Epithelial cell of prostate (primary cell): ENCODE results near the gene FUNDC2.

Experiments used
- DNase-seq: peaks from one replicate; pipeline ENCODE4 v3.0.0-alpha.2; 2011; ENCODE audit warnings: low read depth, low spot score
- H3K27ac ChIP-seq: fragments of 450-650 bp; 2 replicates; pipeline ENCODE4 v1.5.1; 2017; ENCODE audit warnings: mild to moderate bottlenecking

Gene FUNDC2

DNA sequence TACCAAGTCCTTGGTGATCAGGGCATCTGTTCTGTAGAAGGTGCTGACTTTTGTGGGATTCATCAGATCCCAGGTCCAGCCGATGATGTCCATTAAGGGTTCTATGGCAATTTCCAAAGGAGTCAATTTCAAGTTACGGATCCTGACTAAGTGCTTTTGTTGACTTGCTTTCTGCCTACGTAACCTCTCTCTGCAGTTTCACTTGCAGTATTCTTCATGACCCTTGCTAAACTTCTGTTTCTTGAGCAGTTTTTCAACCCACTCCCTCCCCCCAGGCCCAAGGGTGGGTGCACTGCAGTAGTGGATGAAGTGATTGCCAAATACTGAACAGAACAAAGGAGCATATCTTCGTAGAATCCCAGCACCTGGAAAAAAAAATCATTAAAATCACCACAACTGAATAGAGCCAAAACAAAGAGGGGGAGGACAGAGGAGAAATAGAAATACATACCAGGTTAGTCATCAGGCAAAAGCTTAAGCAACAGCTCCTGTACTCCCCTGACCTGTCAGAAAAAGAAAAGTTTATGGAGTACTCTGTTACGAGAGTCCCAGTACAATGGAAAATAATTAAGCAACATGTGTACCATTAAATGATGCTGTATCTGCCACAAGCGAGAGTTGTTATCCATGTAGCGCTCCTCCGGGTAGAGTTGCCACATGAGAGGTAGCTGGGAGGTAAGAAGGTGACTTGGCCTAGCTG lies 38.5 kb downstream of the FUNDC2 start:
- H3K27ac ChIP-seq: peak overlapping the region; percentile 29
- DNase-seq: no peak

DNA sequence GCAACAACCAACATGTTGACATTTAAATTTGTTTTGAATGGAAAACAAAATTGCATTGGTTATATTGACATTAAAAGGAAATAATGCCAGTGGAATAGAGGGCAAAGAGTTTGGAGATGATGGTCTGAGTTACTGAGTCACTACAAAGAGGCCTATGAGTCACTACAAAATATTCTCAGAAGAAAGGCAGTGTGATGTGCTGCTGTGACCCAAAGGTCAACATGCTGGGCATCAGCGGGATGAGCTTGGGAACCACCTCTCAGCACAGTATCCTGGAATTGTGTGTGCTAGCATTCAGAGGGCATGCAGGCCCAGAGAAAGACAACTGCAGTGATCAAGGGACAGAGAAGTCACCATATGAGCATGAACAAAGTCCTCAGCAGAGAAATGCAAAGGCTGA lies 41.5 kb downstream of the FUNDC2 start:
- H3K27ac ChIP-seq: no peak overlapping the region
- DNase-seq: no peak

DNA sequence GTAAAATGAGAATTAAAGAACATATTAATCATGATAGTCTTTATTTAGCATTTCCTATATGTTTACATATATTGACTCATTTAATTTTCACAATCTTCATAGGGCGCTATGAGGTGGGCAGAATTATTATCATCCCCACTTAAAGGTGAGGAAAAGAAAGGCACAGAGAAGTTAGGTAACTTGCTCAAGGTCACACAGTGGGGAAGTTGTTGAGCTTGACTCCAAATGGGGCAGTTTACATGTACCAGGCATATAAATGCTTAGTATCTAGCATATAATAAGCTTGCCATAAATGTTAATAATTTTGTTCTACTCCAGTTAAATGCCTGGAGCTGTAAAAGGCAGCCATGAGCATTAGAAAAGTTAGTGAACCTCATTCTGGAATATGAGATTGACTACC lies 42.8 kb downstream of the FUNDC2 start:
- H3K27ac ChIP-seq: no peak overlapping the region
- no peak for DNase-seq

GRCh38 chrX:155070038-155070437 lies 43.4 kb downstream of the FUNDC2 start:
- DNase-seq: no peak
- peak overlapping the region; percentile 61 for H3K27ac ChIP-seq

DNA sequence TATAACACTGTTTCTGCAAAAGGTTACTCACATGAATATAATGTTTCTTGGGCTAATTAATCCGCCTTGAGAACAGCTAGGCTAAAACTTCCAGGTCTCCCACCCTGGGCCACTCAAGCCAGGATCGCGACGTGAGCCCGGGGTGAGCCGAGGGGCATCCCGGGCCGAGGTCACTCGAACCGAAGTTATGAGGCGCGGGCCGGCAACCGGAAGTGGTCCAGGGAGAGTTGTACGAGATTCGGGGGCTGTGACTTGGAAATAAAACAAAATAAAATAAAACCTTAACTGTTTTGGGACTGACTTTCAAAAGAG lies 44.0 kb downstream of the FUNDC2 start:
- no peak for DNase-seq
- peak overlapping the region; percentile 61 for H3K27ac ChIP-seq

GRCh38 chrX:155070975-155071693 lies 44.5 kb downstream of the FUNDC2 start, which contains the start of the genes BRCC3, CMC4 and MTCP1:
BRCC3 (plus strand) TSS chrX:155071508; CDS start chrX:155071528, 20 bp downstream.
CMC4 (minus strand) TSS chrX:155071136; CDS start chrX:155064023, 7,113 bp downstream.
MTCP1 (minus strand) TSS chrX:155071136; CDS start chrX:155066010, 5,126 bp downstream.
- DNase-seq: no peak
- H3K27ac ChIP-seq: peak within 1 kb of the TSS; percentile 61

DNA sequence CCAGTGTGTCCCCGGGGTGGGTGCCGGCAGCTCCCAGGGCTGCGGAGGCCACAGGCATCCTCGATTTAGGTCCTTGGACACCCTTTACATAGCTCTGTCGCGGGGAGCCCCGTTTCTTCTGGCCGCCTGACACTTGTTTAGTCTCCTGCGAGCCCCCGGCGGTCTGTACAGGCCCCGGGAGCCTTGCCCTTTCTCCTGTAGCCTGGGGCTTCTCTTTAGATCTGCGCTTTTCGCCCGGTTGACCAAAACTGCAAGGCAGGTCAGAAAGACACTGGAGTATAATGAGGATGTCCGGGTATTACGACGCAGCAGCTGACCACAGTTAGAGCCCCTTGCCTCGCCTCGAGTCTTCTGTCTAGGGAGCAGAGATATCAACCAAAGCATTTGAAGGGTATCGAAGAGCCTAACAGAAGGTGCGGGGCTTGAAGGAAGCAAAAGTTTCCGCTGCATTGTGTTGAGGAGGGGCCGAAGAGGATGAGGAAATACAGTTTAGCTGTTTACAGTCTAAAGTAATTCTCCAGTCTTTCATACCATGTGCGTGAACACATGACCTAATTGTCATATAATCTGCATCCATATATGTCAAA lies 45.1 kb downstream of the FUNDC2 start:
- no peak for DNase-seq
- peak overlapping the region; percentile 61 for H3K27ac ChIP-seq

DNA sequence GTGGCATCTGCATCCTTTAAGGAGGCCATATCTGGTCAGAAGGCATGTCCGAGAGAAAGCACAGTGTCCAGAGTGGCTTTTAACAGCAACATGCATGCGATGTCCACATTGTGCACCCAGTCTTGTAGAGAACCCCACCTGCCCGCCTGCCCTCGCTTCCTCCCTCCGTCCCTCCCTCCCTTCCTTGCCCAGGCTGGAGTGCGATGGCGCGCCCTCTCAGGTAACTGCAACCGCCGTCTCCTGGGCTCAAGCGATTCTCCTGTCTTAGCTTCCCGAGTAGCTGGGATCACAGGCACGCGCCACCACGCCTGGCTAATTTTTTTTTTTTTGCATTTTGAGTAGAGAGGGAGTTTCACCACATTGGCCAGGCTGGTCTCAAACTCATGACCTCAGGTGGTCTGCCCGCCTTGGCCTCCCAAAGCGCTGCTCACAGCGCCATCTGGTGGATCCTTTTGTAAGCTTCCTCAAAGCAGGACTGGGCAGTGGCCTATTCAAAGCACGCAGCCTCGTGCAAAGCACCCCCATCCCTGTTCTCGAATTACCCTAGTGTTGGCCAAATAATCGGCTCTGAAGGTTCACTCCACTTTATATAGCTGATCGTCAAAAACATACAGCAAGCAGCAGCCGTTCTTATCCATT lies 59.7 kb downstream of the FUNDC2 start:
- DNase-seq: no peak
- H3K27ac ChIP-seq: no peak overlapping the region

- no peak for DNase-seq
- no peak overlapping the region for H3K27ac ChIP-seq
These were observed 60.5 kb downstream of the FUNDC2 start for GRCh38 chrX:155086961-155087735.

DNA sequence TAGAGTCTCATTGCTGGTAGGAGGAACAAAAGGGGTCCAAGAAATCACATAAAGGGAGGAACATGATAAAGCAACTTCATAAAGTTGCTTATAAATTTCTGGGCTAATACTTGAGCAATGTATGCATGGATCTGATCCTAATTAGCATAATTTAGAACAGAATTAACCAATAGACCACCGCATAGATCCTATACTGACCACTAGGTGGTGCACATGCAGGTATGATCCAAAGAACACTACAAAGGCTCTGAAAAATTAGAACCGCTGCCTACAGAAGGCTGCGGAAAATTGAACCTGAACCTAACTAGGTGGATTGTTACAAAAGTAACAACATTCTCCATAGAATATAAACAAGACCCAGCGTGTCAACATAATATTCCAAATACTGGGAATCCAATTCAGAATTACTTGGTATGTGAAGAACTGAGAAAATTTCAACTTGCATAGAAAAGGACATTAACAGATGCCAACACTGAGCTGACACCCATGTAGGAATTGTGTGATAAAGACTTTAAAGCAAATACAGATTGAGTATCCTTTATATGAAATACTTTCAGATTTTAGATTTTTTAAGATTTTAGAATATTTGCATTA lies 67.9 kb downstream of the FUNDC2 start:
- H3K27ac ChIP-seq: no peak overlapping the region
- DNase-seq: no peak

DNA sequence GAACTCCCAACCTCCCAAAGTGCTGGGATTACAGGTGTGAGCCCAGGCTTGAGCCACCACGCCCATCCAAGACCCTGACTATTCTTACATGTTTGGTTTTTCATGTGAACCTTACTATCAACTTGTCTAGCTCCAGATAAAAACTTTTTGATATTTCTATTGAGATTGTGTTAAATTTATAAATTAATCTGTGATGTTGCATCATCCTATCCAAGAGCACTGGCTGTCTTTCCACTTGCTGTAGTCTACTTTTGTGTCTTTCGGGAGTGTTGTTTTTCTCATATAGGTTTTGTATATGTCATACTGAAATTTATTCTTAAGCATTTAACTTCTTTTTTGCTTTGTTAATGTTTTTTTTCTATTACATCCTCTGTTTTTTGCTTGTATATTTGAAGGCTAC lies 79.3 kb downstream of the FUNDC2 start:
- no peak for DNase-seq
- no peak overlapping the region for H3K27ac ChIP-seq

GRCh38 chrX:155108427-155108826 lies 81.8 kb downstream of the FUNDC2 start:
- no peak overlapping the region for H3K27ac ChIP-seq
- DNase-seq: no peak
